Naive thymus-derived CD4-positive, alpha-beta T cell (primary cell): ENCODE results near the gene SLC25A47. TPM values are rescaled to one million over a fixed set of nuclear protein-coding genes. Genes with fewer than 3 reads are reported as not detected.
A peak's percentile ranks its signal among the peaks of the same experiment; 100 is the strongest.

ENCODE experiments used
- ATAC-seq: fragments of 150-1000 bp; cut with Tn5 transposase; 2 replicates; pipeline ENCODE4 v1.10.0; 2021; ENCODE audit warnings: mild to moderate bottlenecking, moderate library complexity
- CTCF ChIA-PET: fragments of 350-600 bp; sonication (Branson Sonifier 250); formaldehyde crosslinking; loops from one replicate; lab custom pipeline; 2021; ENCODE audit warnings: antibody characterized with exemption; lab: Charles Lee
- POLR2A ChIA-PET: fragments of 350-600 bp; sonication (Branson Sonifier 250); formaldehyde crosslinking; loops from one replicate; lab custom pipeline; 2021; ENCODE audit warnings: antibody characterized with exemption, inconsistent platforms; lab: Charles Lee
- DNase-seq, 9 donors: peaks; one replicate each; pipeline versions ENCODE4 v3.0.0 to v3.0.0-alpha.2; 2020 to 2022; ENCODE audit warnings: mixed read lengths in 1 of 9
- H3K27ac ChIP-seq: one replicate; pipeline ENCODE4 v1.7.0; 2013; ENCODE audit warnings: mild to moderate bottlenecking, low read depth, low read length, moderate library complexity
- H3K27me3 ChIP-seq, 2 donors: one replicate each; pipeline ENCODE4 v1.7.0; 2013; ENCODE audit warnings: low read length in 2 of 2, mild to moderate bottlenecking in 2 of 2, moderate library complexity in 2 of 2; ENCODE audit not compliant: control insufficient read depth in 2 of 2, insufficient read depth in 2 of 2
- H3K36me3 ChIP-seq, 3 experiments: 1 replicate in 2 of 3; 2 replicates in 1 of 3; pipeline ENCODE4 v1.7.0; 2013; ENCODE audit warnings: low read length in 3 of 3, mild to moderate bottlenecking in 3 of 3, moderate library complexity in 1 of 3; ENCODE audit not compliant: insufficient read depth in 3 of 3, control insufficient read depth in 2 of 3
- H3K4me1 ChIP-seq, 2 donors: one replicate each; pipeline ENCODE4 v1.7.0; 2013; ENCODE audit warnings: low read length in 2 of 2, mild to moderate bottlenecking in 2 of 2, moderate library complexity in 1 of 2; ENCODE audit not compliant: control insufficient read depth in 2 of 2, insufficient read depth in 2 of 2
- H3K4me3 ChIP-seq: 2 replicates; pipeline ENCODE4 v1.7.0; 2013; ENCODE audit warnings: mild to moderate bottlenecking, low read length
- H3K9me3 ChIP-seq, 3 experiments: 1 replicate in 2 of 3; 2 replicates in 1 of 3; pipeline ENCODE4 v1.7.0; 2013; ENCODE audit warnings: low read length in 3 of 3; ENCODE audit not compliant: control insufficient read depth in 2 of 3
- H3K27ac Mint-ChIP-seq, 9 donors: one replicate each; pipeline ENCODE4 v1.8.0; 2020 to 2022; ENCODE audit warnings: mixed read lengths in 9 of 9, mild to moderate bottlenecking in 8 of 9, moderate library complexity in 5 of 9, inconsistent platforms in 2 of 9
- H3K27me3 Mint-ChIP-seq, 5 donors: one replicate each; pipeline ENCODE4 v1.8.0; 2021 to 2022; ENCODE audit warnings: mixed read lengths in 5 of 5, mild to moderate bottlenecking in 1 of 5
- H3K36me3 Mint-ChIP-seq, 5 donors: one replicate each; pipeline ENCODE4 v1.8.0; 2020 to 2022; ENCODE audit warnings: mixed read lengths in 5 of 5, mild to moderate bottlenecking in 3 of 5, inconsistent platforms in 1 of 5
- H3K4me1 Mint-ChIP-seq, 7 donors: one replicate each; pipeline ENCODE4 v1.8.0; 2020 to 2022; ENCODE audit warnings: mixed read lengths in 7 of 7, mild to moderate bottlenecking in 3 of 7, inconsistent platforms in 1 of 7
- H3K4me3 Mint-ChIP-seq, 10 donors: one replicate each; pipeline ENCODE4 v1.8.0; 2020 to 2022; ENCODE audit warnings: mild to moderate bottlenecking in 10 of 10, mixed read lengths in 10 of 10, moderate library complexity in 6 of 10, inconsistent platforms in 2 of 10
- H3K9me3 Mint-ChIP-seq, 11 donors: one replicate each; pipeline ENCODE4 v1.8.0; 2020 to 2022; ENCODE audit warnings: mixed read lengths in 11 of 11, mild to moderate bottlenecking in 4 of 11, inconsistent platforms in 1 of 11, moderate library complexity in 1 of 11
- intact Hi-C, 2 donors: fragments of 100-400 bp; cut with micrococcal nuclease; formaldehyde crosslinking; loops; one replicate each; pipeline ENCODE4 v1.15.1; 2023
- polyA plus RNA-seq, 2 donors: library from polyadenylated mRNA; unstranded; fragments of 300-500 nt; fragmentation: Illumina TruSeq; gene quantifications; one replicate each; pipeline ENCODE4 v1.2.3, GENCODE V29; 2021
- total RNA-seq, 6 experiments: library from RNA in 5 of 6; stranded (reverse) in 5 of 6; gene quantifications; 1 replicate in 5 of 6; 2 replicates in 1 of 6; pipeline ENCODE4 v1.2.3 and lab custom pipeline; 2021 to 2026

SLC25A47 gene
- total and polyA plus RNA-seq, 7 experiments from 2014 or later, result not detected

DNA sequence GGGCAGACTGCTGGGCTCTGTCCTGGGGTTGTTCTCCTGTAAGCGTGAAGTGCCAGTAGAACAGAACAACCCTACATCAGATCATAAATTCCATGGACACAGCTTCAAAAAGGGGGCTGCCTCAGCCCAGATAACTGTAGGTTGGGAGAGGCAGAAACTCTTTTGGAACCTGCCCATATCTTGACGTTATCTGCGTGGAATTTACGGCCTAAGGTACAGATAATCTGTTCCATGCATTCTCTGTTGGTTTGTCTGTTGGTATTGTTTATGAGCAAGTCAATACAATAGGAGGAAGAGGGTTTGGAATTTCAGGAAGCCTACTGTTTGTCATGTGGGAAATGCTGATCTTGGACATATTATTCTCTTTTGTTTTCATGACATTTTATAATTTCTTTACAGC, 36.7 kb downstream of the SLC25A47 start:
- ChIA-PET CTCF (no interaction called here), POLR2A (no interaction called here)
- H3K9me3 ChIP-seq, result no peaks in the 10 kb centered on the region
- H3K36me3 ChIP-seq, result peaks cover 0 to 32% (median 5%) of the 10 kb centered on the region in 3 experiments
- no peaks in the 10 kb centered on the region for H3K27me3 ChIP-seq
- DNase-seq (no peak), ATAC-seq (no peak)
- H3K4me1 Mint-ChIP-seq, result peaks cover 0 to 42% (median 0%) of the 10 kb centered on the region in 7 donors
- H3K4me3 ChIP-seq, result no peak overlapping the region
- H3K9me3 Mint-ChIP-seq, result no peaks in the 10 kb centered on the region
- no peak overlapping the region for H3K27ac Mint-ChIP-seq
- no peak overlapping the region for H3K27ac ChIP-seq
- H3K36me3 Mint-ChIP-seq, result peaks cover 18 to 72% (median 39%) of the 10 kb centered on the region in 5 donors
- H3K4me1 ChIP-seq, result no peaks in the 10 kb centered on the region
- no peaks in the 10 kb centered on the region for H3K27me3 Mint-ChIP-seq
- intact Hi-C loops, result no loop called here
- no peak overlapping the region for H3K4me3 Mint-ChIP-seq

- H3K36me3 Mint-ChIP-seq, result peaks cover 18 to 74% (median 41%) of the 10 kb centered on the region in 5 donors
- Histone ChIP-seq H3K36me3 (peaks cover 0 to 39% (median 5%) of the 10 kb centered on the region in 3 experiments), H3K9me3 (no peaks in the 10 kb centered on the region), H3K4me3 (no peak overlapping the region), H3K4me1 (no peaks in the 10 kb centered on the region), H3K27ac (no peak overlapping the region), H3K27me3 (no peaks in the 10 kb centered on the region)
- H3K27ac Mint-ChIP-seq, result no peak overlapping the region
- no peak overlapping the region for H3K4me3 Mint-ChIP-seq
- ATAC-seq (no peak), DNase-seq (no peak)
- CTCF ChIA-PET, result no interaction called here
- POLR2A ChIA-PET, result no interaction called here
- H3K27me3 Mint-ChIP-seq, result no peaks in the 10 kb centered on the region
- peaks cover 0 to 51% (median 0%) of the 10 kb centered on the region in 7 donors for H3K4me1 Mint-ChIP-seq
- intact Hi-C loops, result no loop called here
- H3K9me3 Mint-ChIP-seq, result no peaks in the 10 kb centered on the region
Measured at GRCh38 chr14:100361626-100362025, 38.5 kb downstream of the SLC25A47 start.

- ChIA-PET POLR2A (no interaction called here), CTCF (no interaction called here)
- no peaks in the 10 kb centered on the region for H3K27me3 ChIP-seq
- H3K27ac ChIP-seq, result no peak overlapping the region
- H3K36me3 ChIP-seq, result peaks cover 0 to 39% (median 5%) of the 10 kb centered on the region in 3 experiments
- Mint-ChIP-seq H3K4me3 (no peak overlapping the region), H3K27me3 (no peaks in the 10 kb centered on the region), H3K4me1 (peaks cover 0 to 51% (median 0%) of the 10 kb centered on the region in 7 donors), H3K9me3 (no peaks in the 10 kb centered on the region), H3K36me3 (peaks cover 22 to 73% (median 42%) of the 10 kb centered on the region in 5 donors), H3K27ac (no peak overlapping the region)
- no peaks in the 10 kb centered on the region for H3K4me1 ChIP-seq
- ATAC-seq (no peak), DNase-seq (no peak)
- intact Hi-C loops, result no loop called here
- no peaks in the 10 kb centered on the region for H3K9me3 ChIP-seq
- H3K4me3 ChIP-seq, result no peak overlapping the region
Measured at GRCh38 chr14:100362311-100362927, 39.3 kb downstream of the SLC25A47 start.

- DNase-seq (no peak), ATAC-seq (no peak)
- Histone ChIP-seq H3K4me1 (no peaks in the 10 kb centered on the region), H3K27me3 (no peaks in the 10 kb centered on the region), H3K9me3 (no peaks in the 10 kb centered on the region), H3K36me3 (peaks cover 0 to 41% (median 9%) of the 10 kb centered on the region in 3 experiments), H3K27ac (no peak overlapping the region), H3K4me3 (no peak overlapping the region)
- no peaks in the 10 kb centered on the region for H3K9me3 Mint-ChIP-seq
- ChIA-PET POLR2A (no interaction called here), CTCF (no interaction called here)
- intact Hi-C loops, result no loop called here
- H3K4me1 Mint-ChIP-seq, result peaks cover 0 to 53% (median 0%) of the 10 kb centered on the region in 7 donors
- H3K4me3 Mint-ChIP-seq, result no peak overlapping the region
- no peaks in the 10 kb centered on the region for H3K27me3 Mint-ChIP-seq
- H3K36me3 Mint-ChIP-seq, result peaks cover 23 to 72% (median 44%) of the 10 kb centered on the region in 5 donors
- H3K27ac Mint-ChIP-seq, result no peak overlapping the region
Measured at GRCh38 chr14:100363053-100363452, 39.9 kb downstream of the SLC25A47 start.

GRCh38 chr14:100364403-100364802, 41.3 kb downstream of the SLC25A47 start:
- ChIA-PET CTCF (interaction anchor here (0.6 to 0.8 kb wide), 2 partner anchors 46 to 103 kb away, joined by 3 read pairs; no protein-coding TSS in a partner anchor), POLR2A (no interaction called here)
- intact Hi-C loops, result no loop called here
- Histone ChIP-seq H3K4me3 (no peak overlapping the region), H3K4me1 (no peaks in the 10 kb centered on the region), H3K9me3 (no peaks in the 10 kb centered on the region), H3K36me3 (peaks cover 0 to 43% (median 9%) of the 10 kb centered on the region in 3 experiments), H3K27me3 (no peaks in the 10 kb centered on the region), H3K27ac (no peak overlapping the region)
- peaks cover 0 to 51% (median 0%) of the 10 kb centered on the region in 7 donors for H3K4me1 Mint-ChIP-seq
- no peak overlapping the region for H3K4me3 Mint-ChIP-seq
- no peaks in the 10 kb centered on the region for H3K27me3 Mint-ChIP-seq
- H3K27ac Mint-ChIP-seq, result peak overlapping the region in 1 of 9 donors; percentile 38
- peaks cover 26 to 68% (median 35%) of the 10 kb centered on the region in 5 donors for H3K36me3 Mint-ChIP-seq
- DNase-seq, result no peak
- no peak for ATAC-seq
- H3K9me3 Mint-ChIP-seq, result no peaks in the 10 kb centered on the region

GRCh38 chr14:100365741-100366140, 42.6 kb downstream of the SLC25A47 start:
- H3K36me3 Mint-ChIP-seq, result peaks cover 17 to 60% (median 33%) of the 10 kb centered on the region in 5 donors
- H3K27ac ChIP-seq, result no peak overlapping the region
- peak overlapping the region in 1 of 9 donors; percentile 4 for H3K27ac Mint-ChIP-seq
- CTCF ChIA-PET, result no interaction called here
- no peaks in the 10 kb centered on the region for H3K9me3 Mint-ChIP-seq
- POLR2A ChIA-PET, result interaction anchor here (0.9 kb wide), 1 partner anchor 13 kb away, joined by 3 read pairs; no protein-coding TSS in a partner anchor
- no peak for DNase-seq
- ATAC-seq, result no peak
- H3K9me3 ChIP-seq, result no peaks in the 10 kb centered on the region
- intact Hi-C loops, result no loop called here
- H3K4me3 ChIP-seq, result no peak overlapping the region
- H3K27me3 ChIP-seq, result no peaks in the 10 kb centered on the region
- H3K27me3 Mint-ChIP-seq, result no peaks in the 10 kb centered on the region
- H3K36me3 ChIP-seq, result peaks cover 0 to 33% (median 4%) of the 10 kb centered on the region in 3 experiments
- no peak overlapping the region for H3K4me3 Mint-ChIP-seq
- H3K4me1 ChIP-seq, result no peaks in the 10 kb centered on the region
- peaks cover 0 to 50% (median 0%) of the 10 kb centered on the region in 7 donors for H3K4me1 Mint-ChIP-seq
